Mucosa of gallbladder (tissue), 1 donor: Measurements from ENCODE around the gene CLIC1. TPM values are rescaled to one million over a fixed set of nuclear protein-coding genes. Genes with fewer than 3 reads are reported as not detected.

Experiments used
- DNase-seq: peaks from one replicate; pipeline ENCODE4 v3.0.0-alpha.2; 2020; ENCODE audit warnings: low spot score
- total RNA-seq: library from RNA; stranded (reverse); gene quantifications from one replicate; pipeline ENCODE4 v1.2.1, GENCODE V29; 2021
- donor health status: DM: no; HTN: no; CAD: no.

The CLIC1 gene
- 394 TPM for total RNA-seq

GRCh38 chr6:31736021-31736767 lies at the start of gene CLIC1:
Gene CLIC1 (minus strand): TSS chr6:31736530. CDS start chr6:31736300, 230 bp downstream.
- DNase-seq, result peak; percentile 83

GRCh38 chr6:31785475-31785874 lies 49.1 kb upstream of the CLIC1 start:
- no peak for DNase-seq

- no peak for DNase-seq
Measured at GRCh38 chr6:31784098-31784925, 48.0 kb upstream of the CLIC1 start.

DNA sequence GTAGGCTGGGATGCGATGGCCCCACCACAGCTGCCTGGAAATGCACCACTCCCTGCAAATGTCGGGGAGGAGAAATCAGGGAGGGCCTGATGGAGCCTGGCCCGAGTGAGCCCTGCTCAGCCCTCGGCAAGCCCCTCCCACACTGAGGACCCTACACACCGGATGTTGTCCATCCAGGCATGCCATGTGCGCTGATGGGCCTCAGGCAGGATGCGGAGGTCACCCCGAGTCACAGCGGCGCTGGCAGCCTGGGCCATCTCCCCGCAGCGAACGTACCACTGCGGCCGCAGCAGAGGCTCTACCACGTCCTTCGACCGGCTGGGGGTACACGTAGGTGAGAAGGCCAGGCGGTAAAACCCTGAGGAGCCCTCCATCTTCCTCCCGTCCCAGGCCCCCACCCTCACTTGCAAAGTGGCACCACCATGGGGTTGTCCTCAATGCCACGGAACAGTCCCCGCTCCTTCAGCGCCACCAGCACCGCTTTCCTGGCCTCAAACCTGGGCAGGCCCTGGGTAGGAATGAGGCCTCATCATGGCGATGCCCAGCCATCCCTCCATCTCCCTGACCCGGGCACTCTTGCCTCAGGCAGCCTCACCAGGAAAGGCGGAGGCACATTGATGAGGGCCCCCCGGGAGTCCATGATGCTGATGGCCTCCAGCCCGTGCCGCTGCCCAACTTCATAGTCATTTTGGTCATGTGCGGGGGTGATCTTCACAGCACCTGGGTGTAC lies 46.0 kb upstream of the CLIC1 start:
- no peak for DNase-seq

DNA sequence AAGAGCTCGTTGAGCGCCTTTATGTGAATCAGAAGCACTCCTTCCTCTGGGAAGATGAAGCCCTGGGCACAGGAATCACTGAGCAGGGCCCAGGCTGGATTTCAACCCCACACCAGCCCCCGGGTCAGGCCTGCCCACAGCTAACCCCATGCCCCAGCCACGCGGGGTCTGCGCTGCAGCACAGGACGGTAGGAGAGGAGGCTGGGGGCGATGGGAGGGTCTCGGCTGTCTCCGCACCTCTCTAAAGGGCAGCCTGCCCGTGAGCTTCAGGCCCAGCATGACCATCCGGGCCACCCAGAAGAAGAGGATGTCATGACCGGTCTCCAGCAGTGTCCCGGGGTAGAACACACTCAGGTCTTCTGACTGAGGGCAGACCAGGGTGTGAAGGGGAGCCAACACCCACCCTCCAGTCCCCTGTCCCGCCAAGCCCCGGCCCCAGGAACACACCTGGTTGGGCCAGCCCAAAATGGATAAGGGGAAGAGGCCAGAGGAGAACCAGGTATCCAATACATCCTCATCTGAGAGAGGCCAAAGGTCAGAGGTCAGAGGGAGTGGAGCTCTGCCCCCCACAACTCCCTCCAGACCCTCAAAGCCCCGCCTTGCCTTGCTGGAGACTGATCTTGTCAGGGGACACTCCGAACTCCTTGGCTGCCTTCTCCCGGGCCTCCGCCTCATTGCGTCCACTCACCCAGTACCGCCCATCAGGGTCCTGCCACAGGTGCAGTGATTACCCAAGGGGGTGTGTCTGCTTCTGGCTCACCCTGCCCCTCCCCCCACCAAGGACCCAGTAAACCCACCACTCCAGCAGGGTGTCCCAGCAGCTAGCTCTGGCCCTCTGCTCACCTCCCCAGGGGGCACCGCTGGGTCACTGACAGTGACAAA lies 45.2 kb upstream of the CLIC1 start:
- no peak for DNase-seq

GRCh38 chr6:31780507-31781243 lies 44.3 kb upstream of the CLIC1 start:
- DNase-seq, result no peak

GRCh38 chr6:31779908-31780307 lies 43.6 kb upstream of the CLIC1 start:
- DNase-seq, result no peak

DNA sequence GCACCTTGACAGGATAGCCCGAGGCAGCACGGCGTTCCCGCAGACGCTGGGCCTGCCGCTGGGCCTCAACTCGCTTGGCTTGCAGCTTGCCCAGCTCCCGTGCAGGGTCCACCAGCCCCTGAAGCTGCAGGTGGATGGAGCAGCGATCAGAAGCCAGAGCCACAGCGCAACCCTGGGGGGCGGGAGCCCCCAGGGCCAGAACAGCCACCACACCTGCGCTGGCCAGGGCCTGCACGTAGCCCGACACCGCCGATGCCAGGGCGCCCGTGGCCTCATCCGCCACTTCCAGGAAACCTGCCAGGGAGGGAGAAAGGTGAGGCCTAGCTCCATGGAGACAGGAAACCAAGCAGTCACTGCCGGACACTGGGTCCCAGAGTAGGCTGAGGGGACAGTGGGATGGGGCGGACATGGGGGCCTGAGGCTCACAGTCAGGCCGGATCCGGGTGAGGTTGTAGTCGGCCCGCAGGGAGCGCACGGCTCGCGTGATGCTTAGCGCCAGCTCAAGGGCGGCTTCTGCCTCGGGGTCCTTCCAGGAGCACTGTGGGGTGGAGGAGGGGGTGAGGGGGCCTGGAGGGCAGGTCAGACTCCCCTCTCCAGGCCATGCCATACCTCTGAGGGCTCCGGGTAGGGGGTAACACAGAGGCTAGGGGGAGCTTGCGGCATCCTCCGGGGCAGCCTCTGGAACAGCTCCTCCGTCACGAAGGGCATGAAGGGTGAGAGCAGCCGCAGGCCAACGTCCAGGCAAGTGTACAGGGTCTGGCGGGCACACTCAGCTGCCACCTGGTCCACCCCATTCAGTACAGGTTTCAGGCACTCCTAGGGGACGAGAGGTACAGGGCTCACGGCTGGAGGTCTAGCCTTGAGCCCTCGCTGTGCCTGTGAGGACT lies 42.9 kb upstream of the CLIC1 start:
- no peak for DNase-seq

GRCh38 chr6:31778193-31778592 lies 41.9 kb upstream of the CLIC1 start:
- DNase-seq, result no peak

- DNase-seq, result no peak
Measured at GRCh38 chr6:31777667-31778050, 41.3 kb upstream of the CLIC1 start.

- DNase-seq, result peak; percentile 84
Measured at GRCh38 chr6:31776989-31777666, 40.8 kb upstream of the CLIC1 start, which contains the start of gene VWA7. Gene VWA7 (minus strand): TSS chr6:31777328. CDS start chr6:31776779, 549 bp downstream.

- no peak for DNase-seq
Measured at GRCh38 chr6:31776485-31776988, 40.2 kb upstream of the CLIC1 start.

DNA sequence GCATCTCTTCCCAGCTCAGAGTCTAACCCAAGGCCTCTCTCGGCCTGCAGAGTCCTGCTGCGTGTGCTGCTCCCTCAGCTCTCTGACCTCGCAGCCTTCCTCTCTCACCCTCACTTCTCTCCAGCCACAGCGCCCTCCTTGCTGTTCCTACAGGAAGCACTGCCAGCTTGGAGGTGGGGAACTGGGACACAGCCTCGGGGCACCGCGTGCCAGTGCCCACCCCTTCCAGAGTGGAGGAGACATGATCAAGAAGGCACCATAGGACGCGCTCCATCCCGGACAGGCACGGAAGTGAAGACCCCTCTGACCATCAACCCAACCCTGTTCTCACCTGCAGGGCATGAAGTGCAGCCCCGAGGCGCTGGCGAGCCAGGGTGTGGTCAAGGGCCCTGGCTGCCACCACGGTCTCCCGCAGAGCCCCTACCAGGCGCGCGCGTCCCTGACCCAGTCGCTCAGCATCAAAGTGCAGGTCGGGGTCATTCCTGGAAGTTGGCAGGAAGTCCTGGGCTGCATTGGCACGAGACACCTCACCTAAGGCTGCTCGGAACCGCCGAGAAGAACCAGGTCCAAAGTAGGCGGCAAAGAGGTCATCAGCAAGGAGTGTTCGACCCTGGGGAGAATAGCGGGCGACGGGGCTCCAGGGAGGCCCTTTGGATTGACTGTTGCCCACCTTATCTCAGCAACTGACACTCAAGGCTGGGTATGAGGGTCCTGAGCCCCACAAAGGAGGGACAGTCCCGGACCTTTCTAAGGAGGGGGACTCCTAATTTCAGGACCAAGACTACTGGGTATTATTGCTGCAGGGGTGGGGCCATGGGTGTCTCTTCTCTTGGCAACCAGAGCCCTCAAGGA lies 39.5 kb upstream of the CLIC1 start:
- no peak for DNase-seq

- no peak for DNase-seq
Measured at GRCh38 chr6:31775184-31775583, 38.9 kb upstream of the CLIC1 start.

- DNase-seq, result no peak
Measured at GRCh38 chr6:31771992-31772358, 35.6 kb upstream of the CLIC1 start.

- no peak for DNase-seq
Measured at GRCh38 chr6:31770860-31771259, 34.5 kb upstream of the CLIC1 start.

- peak; percentile 79 for DNase-seq
Measured at GRCh38 chr6:31769684-31770371, 33.5 kb upstream of the CLIC1 start.
